PC-3 (cell line): ENCODE data around the gene SLCO3A1. TPM values are rescaled to one million over a fixed set of nuclear protein-coding genes. Genes with fewer than 3 reads are reported as not detected.

Experiments
- ATAC-seq: fragments of 200-7000 bp; cut with Tn5 transposase; 2 replicates; pipeline ENCODE4 v1.9.1; 2020; ENCODE audit warnings: mild to moderate bottlenecking, moderate library complexity
- BruUV-seq: library from RNA; stranded (reverse); fragments of 400-500 nt; replicated peaks from 2 replicates; lab custom pipeline; 2021; lab: Mats Ljungman, UMichigan
- CTCF ChIA-PET: fragments of 300-600 bp; sonication (Branson Sonifier 250); formaldehyde crosslinking; loops from one replicate; lab custom pipeline; 2022; ENCODE audit warnings: antibody characterized with exemption; lab: Charles Lee
- POLR2A ChIA-PET: fragments of 300-600 bp; sonication (Branson Sonifier 250); formaldehyde crosslinking; loops from one replicate; lab custom pipeline; 2022; ENCODE audit warnings: antibody characterized with exemption; ENCODE audit not compliant: unreplicated experiment; lab: Charles Lee
- DNase-seq: peaks from one replicate; pipeline ENCODE4 v3.0.0-alpha.2; 2015
- H2AFZ ChIP-seq: fragments of 300-600 bp; sonication (generic); 2 replicates; pipeline ENCODE4 v1.6.0; 2016; ENCODE audit warnings: antibody characterized with exemption, low read length
- H3F3A ChIP-seq: fragments of 300-600 bp; sonication (generic); one replicate; pipeline ENCODE4 v1.6.0; 2017; ENCODE audit warnings: antibody characterized with exemption, low read length, control low read depth, mild to moderate bottlenecking; ENCODE audit not compliant: unreplicated experiment
- H3K27ac ChIP-seq: fragments of 300-600 bp; sonication (generic); 2 replicates; pipeline ENCODE4 v1.5.1; 2016; ENCODE audit warnings: mild to moderate bottlenecking, low read length
- H3K27me3 ChIP-seq: fragments of 300-600 bp; sonication (generic); 2 replicates; pipeline ENCODE4 v1.6.1; 2016; ENCODE audit warnings: low read length, mixed read lengths
- H3K36me3 ChIP-seq: fragments of 300-600 bp; sonication (generic); 2 replicates; pipeline ENCODE4 v1.6.1; 2016; ENCODE audit warnings: low read depth, mixed run types, low read length, mixed read lengths
- H3K4me1 ChIP-seq: fragments of 300-600 bp; sonication (generic); 2 replicates; pipeline ENCODE4 v1.5.1; 2016; ENCODE audit warnings: low read length; ENCODE audit not compliant: insufficient read depth
- H3K4me2 ChIP-seq: fragments of 300-600 bp; sonication (generic); 2 replicates; pipeline ENCODE4 v1.6.0; 2016; ENCODE audit warnings: low read length
- H3K4me3 ChIP-seq: fragments of 300-600 bp; sonication (generic); 2 replicates; pipeline ENCODE4 v1.5.1; 2016; ENCODE audit warnings: mild to moderate bottlenecking, low read length, mixed read lengths
- H3K79me2 ChIP-seq: fragments of 300-600 bp; sonication (generic); 2 replicates; pipeline ENCODE4 v1.6.1; 2017; ENCODE audit warnings: low read length, mixed read lengths
- H3K9ac ChIP-seq: fragments of 300-600 bp; sonication (generic); 2 replicates; pipeline ENCODE4 v1.6.0; 2016; ENCODE audit warnings: mild to moderate bottlenecking, low read length
- H3K9me2 ChIP-seq: fragments of 300-600 bp; sonication (generic); replicated peaks from 2 replicates; pipeline ENCODE4 v1.6.1; 2016; ENCODE audit warnings: mixed run types, low read length, mixed read lengths
- H3K9me3 ChIP-seq: fragments of 300-600 bp; sonication (generic); 2 replicates; pipeline ENCODE4 v1.6.1; 2016; ENCODE audit warnings: low read length, mixed read lengths
- H4K20me1 ChIP-seq: fragments of 300-600 bp; sonication (generic); 2 replicates; pipeline ENCODE4 v1.6.1; 2016; ENCODE audit warnings: low read length, mixed read lengths
- CTCF ChIP-seq: fragments of 300-600 bp; sonication (generic); conservative IDR thresholded peaks from 2 replicates; pipeline ENCODE4 v1.5.1; 2017; ENCODE audit warnings: antibody characterized with exemption, low read depth, mild to moderate bottlenecking, low read length
- EZH2 ChIP-seq: fragments of 300-600 bp; sonication (generic); IDR thresholded peaks from one replicate; pipeline ENCODE4 v1.6.1; 2017; ENCODE audit warnings: antibody characterized with exemption, mild to moderate bottlenecking, low read length; ENCODE audit not compliant: unreplicated experiment
- EZH2phosphoT487 ChIP-seq: fragments of 300-600 bp; sonication (generic); IDR thresholded peaks from 2 replicates; pipeline ENCODE4 v1.6.1; 2018; ENCODE audit warnings: mild to moderate bottlenecking, antibody characterized with exemption, low read length, borderline replicate concordance
- intact Hi-C: fragments of 100-400 bp; cut with micrococcal nuclease; formaldehyde crosslinking; loops from 2 replicates; pipeline ENCODE4 v1.9.0; 2023
- total RNA-seq: library from RNA; depleted of rRNA; stranded (reverse); fragments of >200 nt; gene quantifications from 2 replicates; pipeline ENCODE4 v1.2.3, GENCODE V29; 2014

The SLCO3A1 gene
- total RNA-seq, 1 experiment from 2014 or later: 0.07 TPM

- Histone ChIP-seq H3K9me2 (no peaks in the 10 kb centered on the region), H3K36me3 (no peaks in the 10 kb centered on the region), H4K20me1 (no peaks in the 10 kb centered on the region), H3F3A (no peaks in the 10 kb centered on the region), H3K4me1 (no peaks in the 10 kb centered on the region), H3K27ac (no peak overlapping the region), H3K9ac (no peak overlapping the region), H3K4me3 (no peak overlapping the region), H3K79me2 (no peaks in the 10 kb centered on the region), H3K27me3 (peaks cover 23% of the 10 kb centered on the region), H3K9me3 (no peaks in the 10 kb centered on the region), H3K4me2 (no peak overlapping the region), H2AFZ (no peak overlapping the region)
- DNase-seq (no peak), ATAC-seq (no peak)
- intact Hi-C loops: no loop called here
- TF ChIP-seq CTCF (no peak), EZH2phosphoT487 (no peak), EZH2 (no peak)
- CTCF ChIA-PET: no interaction called here
- POLR2A ChIA-PET: no interaction called here
- BruUV-seq: no TSS peak
Observed at GRCh38 chr15:92073044-92073785, 219.7 kb downstream of the SLCO3A1 start.

GRCh38 chr15:92074101-92074500 lies 220.6 kb downstream of the SLCO3A1 start:
- ATAC-seq (no peak), DNase-seq (no peak)
- intact Hi-C loops: no loop called here
- POLR2A ChIA-PET: no interaction called here
- H3K9ac ChIP-seq: no peak overlapping the region
- peaks cover 21% of the 10 kb centered on the region for H3K27me3 ChIP-seq
- H3K4me2 ChIP-seq: no peak overlapping the region
- H3K79me2 ChIP-seq: no peaks in the 10 kb centered on the region
- no peak overlapping the region for H2AFZ ChIP-seq
- CTCF ChIA-PET: no interaction called here
- H3K9me3 ChIP-seq: no peaks in the 10 kb centered on the region
- H3K27ac ChIP-seq: no peak overlapping the region
- no peaks in the 10 kb centered on the region for H3F3A ChIP-seq
- no peaks in the 10 kb centered on the region for H3K9me2 ChIP-seq
- H4K20me1 ChIP-seq: no peaks in the 10 kb centered on the region
- H3K4me3 ChIP-seq: no peak overlapping the region
- TF ChIP-seq CTCF (no peak), EZH2 (no peak), EZH2phosphoT487 (no peak)
- H3K4me1 ChIP-seq: no peaks in the 10 kb centered on the region
- H3K36me3 ChIP-seq: no peaks in the 10 kb centered on the region
- BruUV-seq: no TSS peak

- Histone ChIP-seq H3K79me2 (no peaks in the 10 kb centered on the region), H3K4me2 (no peak overlapping the region), H3K36me3 (no peaks in the 10 kb centered on the region), H3K9me3 (no peaks in the 10 kb centered on the region), H3K27ac (no peak overlapping the region), H2AFZ (no peak overlapping the region), H3K9ac (no peak overlapping the region), H3K9me2 (no peaks in the 10 kb centered on the region), H4K20me1 (no peaks in the 10 kb centered on the region), H3K4me1 (no peaks in the 10 kb centered on the region), H3K27me3 (peaks cover 21% of the 10 kb centered on the region), H3K4me3 (no peak overlapping the region), H3F3A (no peaks in the 10 kb centered on the region)
- ChIA-PET POLR2A (no interaction called here), CTCF (no interaction called here)
- ATAC-seq (no peak), DNase-seq (no peak)
- TF ChIP-seq EZH2phosphoT487 (no peak), EZH2 (no peak), CTCF (no peak)
- BruUV-seq: no TSS peak
- intact Hi-C loops: no loop called here
Observed at GRCh38 chr15:92074646-92075045, 221.1 kb downstream of the SLCO3A1 start.
